CD4-positive, alpha-beta T cell treated with Interleukin-15 for 1 hour (primary cell): ENCODE results near the gene CARMIL3.

Experiments used
- DNase-seq: peaks from one replicate; pipeline ENCODE4 v3.0.0-alpha.2; 2020

The CARMIL3 gene

DNA sequence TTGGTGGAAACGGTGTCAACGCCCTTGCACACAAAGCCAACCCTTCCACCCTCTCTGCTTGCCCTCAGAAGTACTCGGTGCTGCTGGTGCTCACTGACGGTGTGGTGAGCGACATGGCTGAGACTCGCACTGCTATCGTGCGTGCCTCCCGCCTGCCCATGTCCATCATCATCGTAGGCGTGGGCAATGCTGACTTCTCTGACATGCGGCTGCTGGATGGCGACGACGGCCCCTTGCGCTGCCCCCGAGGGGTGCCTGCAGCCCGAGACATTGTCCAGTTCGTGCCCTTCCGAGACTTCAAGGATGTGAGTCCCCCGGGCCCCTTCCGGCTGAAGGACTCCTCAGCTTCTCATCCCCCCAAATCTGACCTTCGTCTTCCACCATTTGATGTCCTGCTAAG lies 25.3 kb downstream of the CARMIL3 start:
- DNase-seq = no peak

- DNase-seq = no peak
These were observed 26.3 kb downstream of the CARMIL3 start for GRCh38 chr14:24078146-24078545.

DNA sequence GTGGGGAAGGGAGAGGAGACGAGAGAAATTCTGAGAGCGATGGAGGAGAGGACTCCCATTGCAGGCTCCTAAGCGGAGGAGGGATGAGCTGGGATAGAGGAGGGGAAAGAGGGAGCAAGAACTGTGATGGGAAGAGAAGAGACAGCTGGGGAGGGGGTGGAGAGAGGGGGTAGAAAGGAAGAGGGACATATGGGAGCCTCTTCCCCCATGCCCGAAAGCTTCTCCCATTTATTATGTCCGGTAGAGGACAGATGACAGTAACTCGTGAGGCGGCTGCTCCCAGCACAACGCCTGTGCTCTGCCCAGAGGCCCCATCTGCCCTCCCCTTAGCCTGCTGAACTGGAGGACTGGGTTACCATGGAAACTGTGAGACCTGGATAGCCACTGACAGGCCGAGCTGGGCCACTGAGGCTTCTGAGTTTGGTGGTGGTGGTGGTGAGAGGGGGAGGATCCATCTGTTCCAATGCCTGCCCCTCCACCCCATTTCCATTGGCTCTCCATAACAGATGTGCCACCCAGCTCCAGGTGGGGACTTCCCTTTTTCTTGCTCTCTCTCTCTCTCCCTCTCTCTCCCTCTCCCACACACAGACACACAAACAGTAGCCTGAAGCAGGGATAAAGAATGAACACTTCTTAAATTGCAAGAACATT lies 27.8 kb downstream of the CARMIL3 start:
- DNase-seq = no peak

DNA sequence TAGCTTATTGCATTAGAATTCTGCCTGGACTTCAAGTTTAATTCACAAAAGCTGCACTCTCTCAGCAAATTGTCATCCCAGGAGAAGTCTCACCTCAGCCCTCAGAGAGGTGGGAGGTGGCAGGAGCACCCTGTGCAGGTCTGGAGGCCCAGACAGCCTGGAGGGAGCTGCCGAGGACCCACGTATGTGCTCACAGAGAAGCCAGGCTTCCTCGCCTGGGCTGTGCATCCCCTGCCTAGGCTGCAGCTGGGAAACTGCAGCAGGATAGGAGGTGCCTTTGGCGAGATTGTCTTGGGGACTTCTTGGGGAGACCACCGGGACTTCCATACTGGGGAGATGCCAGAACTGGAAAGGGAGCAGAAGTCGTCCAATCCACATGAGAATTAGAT lies 28.3 kb downstream of the CARMIL3 start:
- DNase-seq = no peak

GRCh38 chr14:24080888-24081738 lies 29.3 kb downstream of the CARMIL3 start:
- DNase-seq = peak; percentile 71

DNA sequence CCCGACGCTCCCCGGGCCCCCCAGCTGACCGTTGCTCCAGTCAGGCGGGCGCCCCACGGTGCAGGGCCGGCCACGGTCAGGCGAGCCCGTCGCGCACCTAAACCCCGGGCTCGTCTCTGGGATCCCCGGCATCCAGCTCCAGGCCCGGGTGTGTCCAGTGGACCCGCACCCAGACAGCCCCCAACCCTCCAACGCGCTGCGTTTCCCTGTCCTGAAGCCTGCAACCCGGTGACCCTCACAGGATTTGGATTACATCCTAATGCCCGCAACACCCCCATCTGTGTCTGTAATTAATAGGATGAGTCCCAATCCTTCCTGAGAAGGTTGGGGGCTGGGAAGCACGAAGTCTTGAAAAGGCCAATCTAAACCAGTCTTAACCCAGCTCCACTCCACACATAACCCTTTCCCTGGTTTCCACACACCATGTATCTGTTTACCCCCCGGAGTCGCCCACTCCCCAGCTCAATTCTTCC lies 30.0 kb downstream of the CARMIL3 start:
- DNase-seq = no peak

GRCh38 chr14:24082411-24083080 lies 30.7 kb downstream of the CARMIL3 start:
- DNase-seq = no peak

DNA sequence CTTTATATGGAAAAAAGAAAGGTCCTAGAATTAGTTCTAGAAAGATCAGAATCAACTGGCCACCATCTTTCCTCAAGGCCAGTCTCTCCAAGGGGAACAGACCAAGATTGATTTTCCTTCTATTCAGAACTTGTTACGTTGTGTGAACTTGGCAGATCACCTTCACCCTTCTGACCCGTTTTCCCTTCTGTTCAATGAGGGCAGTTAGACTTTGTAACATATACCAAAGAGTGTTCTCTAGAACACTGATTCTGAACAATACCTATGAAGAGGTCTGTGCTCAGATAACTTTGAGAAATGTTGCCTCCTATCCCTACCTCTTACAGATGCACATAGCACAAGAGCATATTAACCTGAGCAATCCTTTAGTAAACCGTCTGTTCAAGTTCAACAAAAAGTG lies 31.7 kb downstream of the CARMIL3 start:
- no peak for DNase-seq

DNA sequence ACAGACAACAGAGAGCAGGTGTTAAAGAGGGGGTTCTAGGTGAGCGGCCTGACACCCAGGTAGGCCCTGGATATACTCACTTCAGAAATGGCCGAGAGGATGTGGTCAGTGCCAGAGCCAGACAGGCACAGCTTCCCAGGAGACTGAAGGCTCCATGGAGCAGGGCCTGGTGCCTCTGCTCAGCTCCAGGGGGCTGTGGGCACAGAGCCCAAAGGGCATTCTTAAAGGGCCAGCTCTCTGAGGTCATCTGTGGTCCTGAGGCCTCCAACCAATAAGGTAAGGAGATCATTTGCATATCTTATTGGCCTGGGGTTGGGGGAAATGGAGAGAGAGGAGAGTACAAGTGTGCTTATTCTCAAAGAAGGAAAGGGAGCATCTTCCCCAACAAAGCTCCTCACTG lies 32.6 kb downstream of the CARMIL3 start:
- DNase-seq = no peak

GRCh38 chr14:24085215-24085614 lies 33.4 kb downstream of the CARMIL3 start:
- DNase-seq = no peak

DNA sequence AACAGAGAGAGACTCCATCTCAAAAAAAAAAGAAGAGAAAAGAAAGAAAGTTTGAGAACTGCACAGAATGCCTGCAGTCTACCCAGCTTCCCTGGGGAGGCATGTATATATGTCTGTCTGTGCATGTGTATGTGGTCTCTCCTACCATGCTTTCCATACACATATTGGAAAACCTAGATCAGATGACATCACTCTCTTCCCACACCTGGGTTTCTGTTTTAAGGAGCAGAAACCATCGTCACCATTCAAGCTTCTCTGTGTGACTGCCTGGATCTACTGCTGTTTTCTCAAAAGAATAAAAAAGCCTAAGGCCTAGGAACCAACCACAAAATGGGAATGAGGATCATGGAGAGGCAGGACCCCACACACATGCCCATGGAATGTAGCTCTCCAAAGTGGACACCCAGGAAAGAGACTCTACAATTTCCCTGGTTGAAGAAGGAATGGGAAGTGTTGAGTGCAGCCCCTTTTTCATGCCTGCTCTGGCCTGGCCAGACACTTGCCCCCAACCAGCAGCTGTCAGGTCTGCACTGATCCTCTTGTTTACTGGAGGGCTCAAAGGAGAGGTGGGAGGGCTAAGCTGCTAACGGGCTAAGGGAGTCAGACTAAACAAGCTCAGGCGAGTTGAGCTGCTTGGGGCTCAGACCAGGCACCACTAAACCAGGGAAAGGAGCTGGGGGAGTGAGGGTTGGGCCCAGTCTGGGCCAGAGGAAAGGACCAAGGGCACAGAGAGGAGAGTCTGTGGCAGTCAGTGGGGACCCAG lies 34.6 kb downstream of the CARMIL3 start:
- DNase-seq = no peak

DNA sequence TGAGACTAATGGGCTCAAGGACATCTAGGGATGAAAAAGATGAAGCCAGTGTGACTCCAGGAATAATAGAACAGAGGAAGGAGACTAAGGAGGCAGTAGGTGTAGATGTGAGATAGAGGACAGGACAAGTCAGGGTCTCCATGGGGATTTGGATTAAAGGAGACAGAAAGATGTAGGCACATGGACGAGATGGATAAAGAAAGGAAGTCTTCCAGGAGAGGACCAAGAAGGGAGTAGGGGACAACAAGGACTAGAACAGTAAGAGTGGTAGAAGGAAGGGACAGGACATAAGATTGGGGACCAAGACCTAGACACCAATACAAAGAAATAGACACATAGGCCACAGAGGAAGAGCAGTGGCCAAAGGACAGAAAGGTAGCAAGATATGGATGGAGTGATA lies 35.2 kb downstream of the CARMIL3 start:
- no peak for DNase-seq

- no peak for DNase-seq
These were observed 36.3 kb downstream of the CARMIL3 start for GRCh38 chr14:24088095-24088494.

DNA sequence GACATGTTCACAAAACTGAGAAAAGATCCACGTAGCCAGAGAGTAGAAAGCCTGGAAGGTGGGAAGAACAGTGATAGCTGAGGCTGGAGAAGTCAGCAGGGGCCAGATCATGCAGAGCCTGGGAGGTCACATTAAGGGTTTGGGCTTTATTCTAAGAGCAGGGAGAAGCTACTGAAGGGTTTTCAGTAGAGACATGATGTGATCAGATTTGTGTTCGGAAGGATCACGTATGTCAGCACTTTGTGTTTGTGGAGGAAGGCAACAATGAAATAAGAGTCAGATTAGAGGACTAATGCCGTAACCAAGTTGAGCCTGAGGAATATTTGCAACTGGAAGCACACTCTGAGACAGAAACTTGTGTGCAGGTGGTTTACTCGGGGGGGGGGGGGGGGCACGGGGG lies 38.1 kb downstream of the CARMIL3 start:
- no peak for DNase-seq

- DNase-seq = no peak
These were observed 40.3 kb downstream of the CARMIL3 start for GRCh38 chr14:24092110-24092504.

DNA sequence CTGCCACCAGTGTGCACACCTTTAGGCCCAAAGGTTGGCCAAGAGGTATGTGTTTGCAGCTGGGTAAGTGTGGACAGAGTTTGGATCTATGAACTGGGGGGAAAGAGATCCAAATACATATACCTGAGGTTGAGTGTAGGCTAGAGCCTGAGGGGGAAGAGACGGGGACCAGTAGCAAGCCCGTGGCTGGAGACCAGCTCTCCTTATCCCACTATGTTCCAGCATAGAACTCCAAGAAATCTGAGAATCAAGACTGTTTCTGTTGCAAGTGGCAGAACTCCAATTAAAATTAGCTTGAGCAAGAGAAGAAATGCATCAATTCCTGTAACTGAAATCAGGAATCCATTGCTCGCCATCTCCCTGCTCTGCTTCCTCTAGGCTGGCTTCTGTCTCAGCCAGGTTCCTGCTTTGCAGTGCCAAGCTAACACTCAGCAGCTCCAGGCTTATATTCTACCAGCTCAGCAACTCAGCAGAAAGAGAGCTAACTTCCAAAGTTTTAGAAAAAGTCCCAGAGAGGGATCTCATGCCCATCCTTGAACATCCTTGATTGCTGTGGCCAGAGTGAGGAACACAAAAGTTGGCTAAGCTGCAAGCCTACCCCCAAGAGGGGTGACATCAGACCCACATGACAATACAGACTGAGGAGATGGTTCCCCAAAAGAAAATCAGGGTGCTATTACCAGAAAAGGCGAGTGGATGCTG lies 40.8 kb downstream of the CARMIL3 start:
- no peak for DNase-seq

DNA sequence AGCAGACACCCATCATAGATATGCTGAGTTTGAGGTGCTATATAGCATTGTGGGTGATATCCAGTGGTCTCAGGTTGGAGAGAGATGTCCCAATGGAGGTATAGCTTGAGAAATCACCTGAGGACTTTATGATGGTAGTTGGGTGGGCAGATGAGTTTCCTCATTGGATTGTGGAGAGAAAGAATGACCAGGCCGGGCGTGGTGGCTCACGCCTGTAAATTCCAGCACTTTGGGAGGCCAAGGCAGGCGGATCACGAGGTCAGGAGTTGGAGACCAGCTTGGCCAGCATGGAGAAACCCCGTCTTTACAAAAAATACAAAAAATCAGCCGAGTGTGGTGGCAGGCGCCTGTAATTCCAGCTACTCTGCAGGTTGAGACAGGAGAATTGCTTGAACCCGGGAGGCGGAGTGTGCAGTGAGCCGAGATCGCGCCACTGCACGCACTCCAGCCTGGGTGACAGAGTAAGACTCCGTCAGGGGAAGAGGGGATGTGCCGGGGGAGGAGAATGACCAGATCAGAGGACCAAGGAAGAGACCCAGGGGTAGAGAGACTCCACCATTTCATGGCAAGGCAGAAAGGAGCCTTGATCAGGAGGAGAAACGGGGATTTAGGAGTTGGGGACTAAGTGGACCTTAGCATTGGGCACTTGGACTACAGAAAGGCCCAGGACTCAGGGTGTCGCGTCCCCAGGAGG lies 41.5 kb downstream of the CARMIL3 start:
- no peak for DNase-seq

GRCh38 chr14:24093901-24094840 lies 42.4 kb downstream of the CARMIL3 start, which contains the start of gene PCK2:
TSS of gene PCK2 (plus strand) at chr14:24094311. CDS start at chr14:24094406, 95 bp downstream.
- DNase-seq = peak; percentile 83

- no peak for DNase-seq
These were observed 43.0 kb downstream of the CARMIL3 start for GRCh38 chr14:24094841-24095270.
